ENCODE measurements around the gene GALNT6. TPM values are rescaled to one million over a fixed set of nuclear protein-coding genes. Genes with fewer than 3 reads are reported as not detected.

Gene GALNT6
- total RNA-seq, 4 donors from 2014 or later: 1.1 to 13.8 (median 3.3) TPM

DNA sequence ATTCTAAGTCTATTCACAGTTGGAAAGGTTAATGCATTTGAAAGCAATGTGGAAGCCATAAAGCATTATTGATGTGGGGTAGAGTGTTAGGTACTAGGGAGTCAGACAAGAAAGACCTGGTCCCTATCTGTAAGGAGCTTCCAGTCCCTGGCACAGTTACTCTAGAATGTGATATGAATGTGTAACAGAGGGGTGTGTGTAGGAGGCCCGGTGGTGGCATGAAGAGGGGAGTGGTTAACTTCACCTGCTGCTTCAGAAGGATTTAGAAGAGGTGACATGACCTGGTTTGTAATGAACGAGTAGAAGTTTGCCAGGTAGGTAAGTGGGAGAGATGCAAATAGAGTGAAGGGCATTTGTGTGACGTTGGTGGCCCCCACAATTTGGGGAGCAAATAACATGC, 15.1 kb upstream of the GALNT6 start:
- TF ChIP-seq, protein P1, sequence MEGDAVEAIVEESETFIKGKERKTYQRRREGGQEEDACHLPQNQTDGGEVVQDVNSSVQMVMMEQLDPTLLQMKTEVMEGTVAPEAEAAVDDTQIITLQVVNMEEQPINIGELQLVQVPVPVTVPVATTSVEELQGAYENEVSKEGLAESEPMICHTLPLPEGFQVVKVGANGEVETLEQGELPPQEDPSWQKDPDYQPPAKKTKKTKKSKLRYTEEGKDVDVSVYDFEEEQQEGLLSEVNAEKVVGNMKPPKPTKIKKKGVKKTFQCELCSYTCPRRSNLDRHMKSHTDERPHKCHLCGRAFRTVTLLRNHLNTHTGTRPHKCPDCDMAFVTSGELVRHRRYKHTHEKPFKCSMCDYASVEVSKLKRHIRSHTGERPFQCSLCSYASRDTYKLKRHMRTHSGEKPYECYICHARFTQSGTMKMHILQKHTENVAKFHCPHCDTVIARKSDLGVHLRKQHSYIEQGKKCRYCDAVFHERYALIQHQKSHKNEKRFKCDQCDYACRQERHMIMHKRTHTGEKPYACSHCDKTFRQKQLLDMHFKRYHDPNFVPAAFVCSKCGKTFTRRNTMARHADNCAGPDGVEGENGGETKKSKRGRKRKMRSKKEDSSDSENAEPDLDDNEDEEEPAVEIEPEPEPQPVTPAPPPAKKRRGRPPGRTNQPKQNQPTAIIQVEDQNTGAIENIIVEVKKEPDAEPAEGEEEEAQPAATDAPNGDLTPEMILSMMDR (IDR thresholded peaks at IDR 0.05; ENCODE audit: low read depth): no peak

DNA sequence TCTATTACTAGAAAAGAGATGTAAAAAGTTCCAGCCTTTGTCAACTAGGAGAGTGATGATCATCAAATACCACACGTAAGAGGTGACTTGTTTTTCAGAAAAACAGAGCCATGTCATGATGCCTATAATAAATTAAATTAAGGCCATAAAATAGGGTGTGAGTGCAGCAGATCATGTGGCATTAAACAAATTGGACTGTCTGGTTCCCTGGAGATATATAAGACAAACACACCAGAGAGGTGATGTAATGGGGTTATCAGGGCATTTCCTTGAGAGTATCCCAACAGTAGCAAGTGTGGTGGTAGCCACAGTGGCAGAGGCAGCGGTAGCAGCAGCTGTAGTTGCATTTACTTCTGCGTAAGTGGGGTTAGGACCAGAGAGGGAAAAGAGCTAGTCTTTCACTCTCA, 14.6 kb upstream of the GALNT6 start:
- TF ChIP-seq, protein P1 (IDR thresholded peaks at IDR 0.05; ENCODE audit: low read depth): no peak

DNA sequence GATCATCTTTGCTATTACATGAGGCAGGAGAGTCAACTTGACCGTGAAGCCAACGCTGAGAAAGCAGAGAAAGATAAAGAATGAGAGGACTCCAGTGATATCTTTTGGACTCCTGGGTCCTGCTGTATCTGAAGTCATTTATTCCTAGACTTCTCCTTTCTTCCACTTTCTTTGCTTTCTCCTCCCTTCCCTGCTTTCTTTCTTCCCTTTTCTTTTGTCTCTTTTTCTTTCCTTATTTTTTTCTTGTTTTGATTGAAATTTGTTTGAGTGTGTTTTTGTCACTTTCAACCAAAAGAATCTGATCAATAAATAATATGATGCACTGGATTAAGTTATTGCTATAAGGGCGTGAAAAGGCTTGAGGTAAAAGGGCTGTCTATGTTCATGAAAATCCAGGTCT, 13.4 kb upstream of the GALNT6 start:
- TF ChIP-seq, protein P1 (IDR thresholded peaks at IDR 0.05; ENCODE audit: low read depth): no peak

DNA sequence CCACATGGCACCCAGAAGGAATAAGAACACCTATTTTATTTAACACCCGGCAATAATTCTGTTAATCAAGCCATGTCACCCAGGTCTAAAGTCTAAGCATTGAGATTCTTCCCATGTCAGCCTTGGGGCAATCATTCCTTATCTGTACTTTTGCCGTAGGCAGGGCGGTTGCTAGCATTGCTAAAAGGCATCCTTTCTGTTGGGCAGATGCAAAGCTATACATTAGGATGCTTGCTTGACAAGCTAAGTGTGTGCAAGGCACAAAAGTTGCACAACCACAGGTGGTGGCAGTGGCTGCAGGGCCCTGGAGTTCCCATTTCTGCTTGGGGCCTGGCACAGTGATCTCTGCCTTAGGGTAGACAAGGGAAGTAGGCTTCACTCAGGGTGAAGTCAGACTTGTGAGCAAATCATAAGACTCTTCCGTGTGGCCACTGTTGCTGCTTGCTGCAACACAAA, 12.5 kb upstream of the GALNT6 start:
- TF ChIP-seq, protein P1 (IDR thresholded peaks at IDR 0.05; ENCODE audit: low read depth): no peak

DNA sequence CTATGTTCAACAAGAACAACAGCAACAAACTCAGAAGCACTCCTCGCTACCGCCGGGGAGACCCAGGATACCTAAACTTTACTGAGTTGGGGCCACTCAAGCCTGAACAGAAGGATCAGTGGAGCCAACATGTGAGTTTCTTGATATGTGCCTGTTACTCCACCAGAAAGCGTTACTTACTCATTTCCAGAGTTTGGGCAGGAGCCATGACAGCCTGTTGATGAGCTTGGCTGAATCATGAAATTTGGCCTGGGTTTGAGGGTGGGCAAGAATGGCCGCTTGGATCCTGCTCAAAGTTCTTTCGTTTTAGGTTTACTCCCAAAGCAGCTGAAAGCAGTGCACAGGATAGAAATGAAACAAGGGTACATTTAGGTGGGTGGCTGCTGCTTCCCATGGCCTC, 12.0 kb upstream of the GALNT6 start:
- TF ChIP-seq, protein P1 (IDR thresholded peaks at IDR 0.05; ENCODE audit: low read depth): no peak

DNA sequence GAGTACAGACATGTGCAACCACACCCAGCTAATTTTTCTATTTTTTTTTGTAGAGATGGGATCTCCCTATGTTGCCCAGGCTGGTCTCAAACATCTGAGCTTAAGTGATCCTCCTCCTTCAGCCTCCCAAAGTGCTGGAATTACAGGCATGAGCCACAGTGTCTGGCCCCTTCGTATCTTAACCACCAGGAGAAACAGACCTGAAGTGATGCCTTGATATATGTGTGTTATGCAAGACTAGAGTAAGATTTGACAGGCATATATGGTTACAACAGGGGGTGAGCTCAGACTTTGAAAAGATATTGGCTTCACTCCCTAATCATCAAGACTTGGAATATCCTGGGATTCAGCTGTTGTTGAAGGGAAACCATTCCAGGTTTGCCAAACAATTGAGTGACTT, 10.7 kb upstream of the GALNT6 start:
- TF ChIP-seq, protein P1 (IDR thresholded peaks at IDR 0.05; ENCODE audit: low read depth): no peak

DNA sequence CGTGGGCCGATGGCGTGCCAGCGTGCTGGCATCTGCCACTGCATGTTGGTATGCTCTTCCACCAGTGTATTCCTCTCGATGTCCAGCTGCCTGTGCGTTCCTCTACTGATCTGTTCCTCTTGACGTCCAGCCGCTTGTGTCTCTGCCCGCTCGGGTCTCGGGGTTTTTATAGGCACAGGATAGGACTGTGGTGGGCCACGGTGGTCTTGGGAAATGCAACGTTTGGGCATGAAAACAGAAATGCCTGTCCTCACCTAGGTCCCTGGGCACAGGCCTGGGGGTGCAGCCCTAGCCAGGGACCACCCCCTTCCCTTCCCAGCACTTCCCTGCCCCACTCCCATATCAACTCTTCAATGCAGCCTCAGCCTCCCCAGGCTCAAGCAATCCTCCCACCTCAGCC, 10.3 kb upstream of the GALNT6 start:
- TF ChIP-seq, protein P1 (IDR thresholded peaks at IDR 0.05; ENCODE audit: low read depth): no peak

Measured in subcutaneous adipose tissue (tissue), 4 donors.